Measurements from ENCODE around the gene ZNF749.
A peak's percentile ranks its signal among the peaks of the same experiment; 100 is the strongest.

ZNF749 gene

DNA sequence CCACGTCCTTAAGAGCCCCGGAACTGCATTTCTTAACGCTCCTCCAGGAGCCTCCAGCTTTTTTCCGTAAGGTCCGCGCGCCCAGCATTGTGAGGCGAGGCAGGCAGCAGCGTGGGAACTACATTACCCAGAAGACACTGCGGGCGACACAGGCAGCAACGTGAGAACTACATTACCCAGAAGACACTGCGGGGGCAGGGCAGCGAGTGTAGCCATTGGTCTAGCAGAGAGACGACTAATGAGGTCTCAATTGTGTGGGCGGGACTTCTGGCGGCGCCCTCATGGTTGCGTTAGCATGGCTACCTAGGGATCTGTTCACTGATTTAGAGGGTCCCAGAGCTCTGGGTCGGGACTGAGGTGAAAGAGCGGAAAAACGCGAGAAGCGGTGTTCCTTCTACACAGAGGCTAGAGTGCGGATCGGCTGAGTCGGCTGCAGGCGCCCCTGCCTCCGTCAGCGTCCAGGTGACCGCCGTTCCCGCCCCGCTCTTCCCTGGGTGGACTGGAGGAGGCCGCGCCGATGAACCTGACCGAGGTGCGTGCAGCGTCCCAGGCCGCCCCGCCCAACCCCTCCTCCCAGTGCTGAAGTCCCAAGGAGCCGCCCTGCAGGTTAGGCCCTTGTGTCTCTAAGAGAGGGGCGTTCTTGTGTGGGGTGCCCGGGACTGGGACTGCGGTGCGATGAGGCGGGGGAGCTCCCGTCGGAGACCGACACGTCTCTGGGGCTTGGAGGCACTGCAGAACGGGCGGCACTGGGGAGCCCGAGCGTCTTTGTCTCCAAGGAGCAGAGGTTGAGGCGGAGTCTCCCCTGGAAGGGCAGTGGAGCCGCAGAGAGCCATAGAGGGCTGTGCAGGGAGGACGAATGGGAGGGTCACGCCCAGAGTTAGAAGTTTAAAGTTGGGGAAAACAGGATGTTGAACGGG is at the start of gene ZNF749:
Gene ZNF749, plus strand, starts transcription at position 264 of the 917 bp plus-strand sequence. Its CDS starts 254 bp downstream, at position 518.
- intact Hi-C loops (cut with DNase I), result no loop called here
- DNase-seq, result peak; percentile 97 to 100 (median 98)

DNA sequence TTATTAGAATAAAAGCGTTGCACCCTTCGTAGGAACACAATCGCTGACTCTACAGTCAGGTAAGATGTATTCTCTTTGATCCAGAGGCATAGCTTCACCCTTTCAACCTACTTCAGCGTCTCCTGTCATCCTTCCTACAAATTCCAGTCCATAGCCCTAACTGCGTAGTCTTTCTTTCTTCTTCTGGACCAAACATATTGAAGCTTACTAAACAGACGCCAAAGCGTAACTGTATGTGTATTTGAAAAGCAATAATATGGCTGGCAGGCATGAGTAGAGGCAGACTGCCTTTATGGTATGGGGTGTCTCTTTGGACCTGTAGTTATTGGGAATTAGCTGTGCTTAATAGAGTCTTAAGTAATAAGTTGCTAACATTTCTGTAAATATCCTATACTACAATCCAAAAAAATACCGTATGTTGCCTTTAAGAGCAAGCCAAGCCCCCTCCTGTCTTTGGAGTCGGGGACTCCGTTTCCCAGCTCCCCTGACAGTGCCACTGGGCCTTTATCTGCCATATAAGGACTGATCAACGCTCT is 45.9 kb upstream of the ZNF749 start:
- intact Hi-C loops (cut with DNase I), result no loop called here

DNA sequence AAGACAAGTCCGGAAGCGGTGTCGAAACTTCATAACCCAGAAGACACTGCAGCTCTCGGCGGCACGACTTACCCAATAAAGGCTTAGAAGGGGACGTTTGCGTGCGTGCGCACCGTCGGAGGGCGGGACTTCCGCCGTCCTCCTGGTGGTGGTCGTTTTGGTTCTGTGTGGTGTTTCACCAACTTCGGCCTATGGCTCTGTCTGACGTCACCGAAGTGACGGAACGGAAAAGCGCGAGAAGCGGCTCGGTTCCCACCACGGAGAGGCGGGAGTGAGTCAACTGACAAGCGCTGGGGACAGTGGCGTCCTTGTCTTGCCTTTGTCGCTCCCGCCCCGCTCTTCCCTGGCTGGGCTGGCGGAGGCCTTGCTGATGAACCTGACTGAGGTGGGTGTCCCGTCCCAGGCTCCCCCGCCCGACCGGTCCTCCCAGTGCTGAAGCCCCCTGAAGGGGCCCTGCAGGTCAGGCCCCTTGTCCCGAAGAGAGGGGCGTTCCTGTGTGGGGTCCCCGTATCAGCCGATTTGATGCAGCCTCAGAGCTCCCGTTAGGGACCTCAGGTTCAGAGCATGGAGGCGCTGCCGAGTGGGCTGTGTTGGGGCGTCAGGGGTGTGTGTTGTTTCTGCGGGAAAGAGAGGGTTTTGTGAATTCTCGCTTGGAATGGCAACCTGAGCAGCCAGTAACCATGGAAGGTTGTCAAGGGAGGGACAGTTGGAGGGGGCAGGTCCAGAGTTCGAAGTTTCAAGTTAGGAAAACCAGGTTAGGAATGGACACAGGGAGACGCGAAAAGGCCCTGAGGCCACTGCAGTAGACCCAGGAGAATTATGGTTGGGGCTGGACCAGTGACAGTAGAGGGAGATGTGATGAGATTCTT is 45.2 kb upstream of the ZNF749 start, which contains the start of gene ZNF548:
Gene ZNF548, plus strand, starts transcription at position 125 of the 869 bp plus-strand sequence. Its CDS starts 246 bp downstream, at position 371.
- intact Hi-C loops (cut with DNase I), result loop anchor here (2.0 kb wide), 1 partner anchor 21 kb away; the partner anchor contains the start of gene ZNF17

More for the DNA sequence above, 45.9 kb upstream of the ZNF749 start:
- DNase-seq, result no peak

DNA sequence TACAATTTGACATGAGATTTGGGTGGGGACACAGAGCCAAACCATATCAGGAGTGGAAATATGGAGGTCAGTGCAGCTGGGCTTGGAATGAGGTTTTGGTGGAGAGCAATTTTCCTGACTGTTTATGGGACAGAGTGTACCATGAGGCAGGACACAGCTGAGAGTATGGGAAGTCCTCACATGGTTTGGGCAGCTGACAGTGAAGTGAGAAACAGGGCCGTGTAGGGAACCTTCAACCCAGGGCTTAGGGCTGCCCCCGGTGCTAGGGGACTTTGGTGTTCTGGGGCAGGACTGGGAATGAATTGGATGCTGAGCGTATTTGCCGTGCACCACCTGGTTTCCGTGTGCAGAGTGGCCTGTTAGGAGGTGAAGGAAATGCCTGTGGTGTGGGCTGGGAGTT is 39.4 kb upstream of the ZNF749 start:
- intact Hi-C loops (cut with DNase I), result no loop called here
- peak in 1 of 10 donors; percentile 62 for DNase-seq

More for the DNA sequence above, 45.2 kb upstream of the ZNF749 start, which contains the start of gene ZNF548:
- peak; percentile 94 to 100 (median 98) for DNase-seq

DNA sequence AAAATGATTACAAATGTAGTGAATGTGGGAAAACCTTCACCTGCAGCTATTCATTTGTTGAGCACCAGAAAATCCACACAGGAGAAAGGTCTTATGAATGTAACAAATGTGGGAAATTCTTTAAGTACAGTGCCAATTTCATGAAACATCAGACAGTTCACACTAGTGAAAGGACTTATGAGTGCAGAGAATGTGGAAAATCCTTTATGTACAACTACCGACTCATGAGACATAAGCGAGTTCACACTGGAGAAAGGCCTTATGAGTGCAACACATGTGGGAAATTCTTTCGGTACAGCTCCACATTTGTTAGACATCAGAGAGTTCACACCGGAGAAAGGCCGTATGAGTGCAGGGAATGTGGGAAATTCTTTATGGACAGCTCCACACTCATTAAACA is 36.3 kb upstream of the ZNF749 start:
- DNase-seq, result no peak
- intact Hi-C loops (cut with DNase I), result no loop called here

DNA sequence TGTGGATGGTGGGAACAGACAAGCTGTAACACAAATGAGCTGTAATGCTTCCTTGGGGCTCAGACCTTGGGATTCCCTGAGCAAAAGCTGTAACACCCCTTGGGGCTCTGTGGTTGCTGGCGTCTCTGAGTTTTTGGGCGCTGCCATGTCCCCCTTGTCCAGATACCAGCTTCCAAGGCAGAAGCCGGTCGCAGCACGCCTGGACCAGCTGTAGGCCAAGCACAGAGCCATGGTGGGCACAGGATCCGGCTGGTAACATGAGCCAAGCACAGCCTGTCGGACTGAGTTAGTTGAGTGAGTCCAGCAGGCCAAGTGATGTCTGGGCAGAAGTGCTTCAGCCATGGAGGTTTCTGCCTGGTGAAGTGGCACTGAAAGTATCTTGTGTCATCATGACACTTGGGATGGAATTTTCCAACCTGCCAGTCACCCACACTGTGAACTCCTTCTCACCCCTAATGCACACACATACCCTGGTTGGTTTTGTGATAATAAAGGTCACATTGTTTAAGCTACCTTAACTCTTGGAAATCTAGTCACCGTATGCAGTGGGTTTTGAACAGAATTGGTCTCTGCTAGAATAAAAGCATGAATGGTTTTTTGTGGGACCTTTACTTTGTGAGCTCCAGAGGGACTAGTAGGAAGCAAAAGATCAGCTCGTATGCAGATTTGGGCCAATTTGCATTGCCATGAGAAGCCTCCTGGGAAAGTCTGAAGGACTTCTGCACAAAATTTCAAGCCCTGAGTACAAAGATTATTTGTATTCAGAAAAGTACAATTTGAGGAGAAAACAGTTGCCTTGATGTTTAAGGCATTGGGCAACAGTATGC is 31.2 kb upstream of the ZNF749 start:
- peak in 1 of 10 donors; percentile 55 for DNase-seq
- intact Hi-C loops (cut with DNase I), result no loop called here

DNA sequence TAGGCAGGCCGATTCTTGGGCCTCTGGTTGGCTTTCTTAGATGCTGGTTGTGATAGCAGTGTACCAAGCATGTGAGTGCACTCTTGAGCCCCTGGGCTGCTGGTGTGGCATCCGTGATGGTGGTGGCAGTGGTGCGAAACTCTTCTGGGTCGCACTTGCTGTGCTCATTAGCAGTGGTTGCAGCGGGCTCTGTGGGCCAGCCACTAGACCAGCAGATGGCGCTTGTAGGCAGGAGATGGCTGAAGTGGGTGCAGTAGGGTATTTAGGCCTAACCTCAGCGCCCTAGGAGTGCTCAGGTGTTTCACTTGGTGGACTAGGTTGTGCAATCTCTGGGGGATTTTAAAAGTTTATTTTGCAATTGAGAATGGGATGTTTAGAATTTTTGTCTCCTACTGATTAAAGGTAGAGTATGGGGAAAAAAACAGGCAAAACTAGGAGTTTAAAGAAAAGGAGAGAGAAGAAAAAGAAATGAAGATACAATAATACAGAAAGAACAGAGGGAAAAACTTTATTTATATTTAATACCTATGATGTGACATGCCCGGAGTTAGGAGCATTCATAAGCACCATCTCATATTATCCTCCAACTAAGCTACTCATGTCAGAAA is 28.5 kb upstream of the ZNF749 start:
- DNase-seq, result peak in 8 of 10 donors; percentile 25 to 90 (median 45)
- intact Hi-C loops (cut with DNase I), result no loop called here

DNA sequence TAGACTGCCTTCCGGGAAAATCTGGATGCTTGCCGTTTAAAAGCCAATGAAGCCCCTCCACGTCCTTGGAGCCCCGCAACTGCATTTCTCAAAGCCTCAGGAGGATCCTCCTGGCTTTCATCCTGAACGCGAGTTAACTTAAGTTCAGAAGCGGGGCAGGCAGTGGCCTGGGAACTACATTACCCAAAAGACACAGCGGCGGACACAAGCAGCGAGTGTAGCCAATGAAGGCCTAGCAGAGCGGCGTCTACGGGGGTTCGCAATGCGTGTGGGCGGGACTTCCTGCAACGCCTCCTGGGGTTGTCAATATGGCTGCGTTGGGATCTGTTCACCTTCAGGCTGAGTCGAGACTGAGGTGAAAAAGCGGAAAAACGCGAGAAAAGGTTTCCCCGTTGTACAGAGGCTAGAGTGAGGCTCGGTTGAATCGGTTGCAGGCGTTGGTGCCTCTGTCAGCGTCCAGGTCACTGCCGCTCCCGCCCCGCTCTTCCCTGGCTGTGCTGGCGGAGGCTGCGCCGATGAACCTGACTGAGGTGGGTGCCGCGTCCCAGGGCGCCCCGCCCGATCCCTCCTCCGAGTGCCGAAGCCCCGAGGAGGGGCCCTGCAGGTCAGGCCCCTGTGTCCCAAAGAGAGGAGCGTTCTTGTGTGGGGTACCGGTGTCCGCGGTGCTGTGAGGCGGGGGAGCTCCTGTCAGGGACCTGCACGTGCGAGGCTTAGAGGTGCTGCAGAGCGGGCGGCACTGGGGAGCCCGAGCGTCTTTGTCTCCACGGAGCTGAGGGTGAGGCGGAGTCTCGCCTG is 24.1 kb upstream of the ZNF749 start, which contains the start of gene ZNF17:
Gene ZNF17, plus strand, starts transcription at position 285 of the 795 bp plus-strand sequence. CDS start 2,455 bp downstream, outside the sequence.
- peak; percentile 89 to 99 (median 96) for DNase-seq
- intact Hi-C loops (cut with DNase I), result loop anchor here (2.0 kb wide), 2 partner anchors 20 to 76 kb away; partner anchors contain the start of gene ZNF419

DNA sequence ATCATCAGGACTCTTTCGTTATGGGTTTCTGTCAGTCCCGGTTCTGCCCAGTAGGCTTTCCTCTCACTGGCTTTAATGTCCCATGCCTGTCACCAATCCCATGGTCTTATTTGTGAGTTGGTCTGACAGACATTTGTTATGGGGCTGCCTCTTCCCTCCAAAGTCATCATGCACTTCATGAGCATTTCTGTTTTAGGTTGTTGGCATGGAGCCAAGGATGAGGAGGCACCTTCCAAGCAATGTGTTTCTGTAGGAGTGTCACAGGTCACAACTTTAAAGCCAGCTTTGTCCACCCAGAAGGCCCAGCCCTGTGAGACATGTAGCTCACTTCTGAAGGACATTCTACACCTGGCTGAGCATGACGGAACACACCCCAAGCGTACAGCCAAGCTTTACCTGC is 15.7 kb upstream of the ZNF749 start:
- DNase-seq, result peak in 1 of 10 donors; percentile 43
- intact Hi-C loops (cut with DNase I), result no loop called here

DNA sequence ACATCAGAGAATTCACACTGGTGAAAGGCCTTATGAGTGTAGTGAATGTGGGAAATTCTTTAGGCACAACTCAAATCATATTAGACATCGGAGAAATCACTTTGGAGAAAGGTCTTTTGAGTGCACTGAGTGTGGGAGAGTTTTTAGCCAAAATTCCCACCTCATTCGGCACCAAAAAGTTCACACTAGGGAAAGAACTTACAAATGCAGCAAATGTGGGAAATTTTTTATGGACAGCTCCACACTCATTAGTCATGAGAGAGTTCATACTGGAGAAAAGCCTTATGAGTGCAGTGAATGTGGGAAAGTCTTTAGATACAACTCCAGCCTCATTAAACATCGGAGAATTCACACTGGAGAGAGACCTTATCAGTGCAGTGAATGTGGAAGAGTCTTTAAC is 14.1 kb upstream of the ZNF749 start:
- intact Hi-C loops (cut with DNase I), result no loop called here
- DNase-seq, result no peak

DNA sequence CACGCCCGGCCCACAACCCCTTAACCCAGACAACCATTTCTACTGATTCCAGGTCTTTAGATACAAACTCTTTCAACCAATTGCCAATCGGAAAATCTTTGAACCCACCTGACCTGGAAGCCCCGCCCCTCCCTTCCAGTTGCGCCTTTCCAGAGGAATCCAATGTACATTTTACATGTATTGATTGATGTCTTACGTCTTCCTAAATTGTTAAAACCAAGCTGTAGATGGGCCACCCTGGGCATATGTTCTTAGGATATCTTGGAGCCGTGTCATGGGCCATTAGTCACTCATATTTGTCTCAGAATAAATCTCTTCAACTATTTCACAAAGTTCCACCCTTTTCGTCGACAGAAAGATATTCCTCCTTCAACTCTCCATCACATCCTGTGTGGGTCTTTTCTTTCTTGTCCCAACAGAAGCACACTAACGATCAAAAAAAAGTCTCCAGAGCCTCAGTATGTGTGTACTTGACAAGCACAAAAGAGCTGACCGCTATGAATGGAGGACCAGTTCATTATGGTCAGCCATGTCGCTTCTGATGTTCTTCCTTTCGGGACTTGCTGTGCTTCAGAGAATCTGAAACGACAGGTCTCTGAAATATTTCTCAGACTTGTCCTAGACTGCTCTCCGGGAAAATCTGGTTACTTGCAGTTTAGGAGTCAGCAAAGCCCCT is 601 bp upstream of the ZNF749 start:
- intact Hi-C loops (cut with DNase I), result no loop called here
- DNase-seq, result no peak

DNA sequence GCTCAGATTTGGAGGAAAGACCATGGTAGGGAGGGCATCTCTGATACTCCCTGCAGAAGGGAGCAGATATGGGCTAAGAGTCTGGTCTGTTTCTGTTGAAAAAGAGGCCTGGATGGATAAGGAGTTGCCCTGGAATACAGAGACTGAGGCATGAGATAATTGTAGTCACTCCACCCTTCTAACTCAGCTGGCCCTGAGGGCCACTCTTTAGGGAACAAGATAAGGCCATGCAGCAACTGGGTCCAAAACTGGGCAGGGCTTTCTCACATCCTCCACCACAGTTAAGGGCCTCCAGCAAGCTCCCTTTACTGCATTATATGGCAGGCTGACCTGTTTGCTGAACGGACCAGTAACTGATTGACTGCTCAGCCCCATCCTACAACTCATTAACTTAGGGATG is 1.3 kb downstream of the ZNF749 start:
- no peak for DNase-seq
- intact Hi-C loops (cut with DNase I), result no loop called here

DNA sequence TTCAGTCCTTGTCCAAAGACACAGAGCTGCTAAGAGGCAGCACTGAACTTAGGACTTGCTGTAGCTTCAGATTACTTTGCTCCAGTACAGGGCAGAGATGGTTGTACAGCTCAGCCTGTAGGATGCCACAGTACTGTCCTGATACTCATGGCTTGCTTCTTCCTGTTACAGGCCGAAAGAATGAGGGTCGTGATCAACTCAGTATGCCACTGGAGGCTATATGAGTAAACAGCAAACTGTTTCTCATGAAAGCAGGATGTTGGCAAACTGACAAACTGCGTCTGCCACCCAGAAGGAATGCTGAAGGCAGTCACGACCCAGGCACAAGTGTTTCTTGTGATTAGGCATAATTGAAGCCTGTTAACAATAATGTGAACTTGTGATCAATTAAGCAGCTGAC is 2.8 kb downstream of the ZNF749 start:
- intact Hi-C loops (cut with DNase I), result no loop called here
- DNase-seq, result no peak

DNA sequence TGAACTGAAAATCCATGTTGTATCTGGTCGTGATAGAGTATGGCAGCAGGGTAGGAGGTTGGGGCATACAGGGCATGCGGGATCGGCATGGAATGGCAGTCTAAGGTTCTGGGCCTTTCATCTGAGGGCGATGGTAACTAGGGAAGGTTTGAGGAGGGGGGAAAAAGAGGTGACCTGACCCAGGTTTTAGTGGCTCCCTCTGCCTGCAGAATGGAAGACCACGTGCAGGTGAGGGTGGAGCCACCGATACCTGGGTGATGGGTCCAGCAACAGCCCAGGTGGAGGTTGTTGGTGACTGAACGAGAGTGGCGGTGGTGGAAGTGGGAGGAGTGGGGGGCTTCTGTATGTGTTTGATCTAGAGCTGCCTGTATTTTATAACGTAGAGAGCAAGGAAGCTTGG is 3.8 kb downstream of the ZNF749 start:
- intact Hi-C loops (cut with DNase I), result no loop called here
- DNase-seq, result no peak

DNA sequence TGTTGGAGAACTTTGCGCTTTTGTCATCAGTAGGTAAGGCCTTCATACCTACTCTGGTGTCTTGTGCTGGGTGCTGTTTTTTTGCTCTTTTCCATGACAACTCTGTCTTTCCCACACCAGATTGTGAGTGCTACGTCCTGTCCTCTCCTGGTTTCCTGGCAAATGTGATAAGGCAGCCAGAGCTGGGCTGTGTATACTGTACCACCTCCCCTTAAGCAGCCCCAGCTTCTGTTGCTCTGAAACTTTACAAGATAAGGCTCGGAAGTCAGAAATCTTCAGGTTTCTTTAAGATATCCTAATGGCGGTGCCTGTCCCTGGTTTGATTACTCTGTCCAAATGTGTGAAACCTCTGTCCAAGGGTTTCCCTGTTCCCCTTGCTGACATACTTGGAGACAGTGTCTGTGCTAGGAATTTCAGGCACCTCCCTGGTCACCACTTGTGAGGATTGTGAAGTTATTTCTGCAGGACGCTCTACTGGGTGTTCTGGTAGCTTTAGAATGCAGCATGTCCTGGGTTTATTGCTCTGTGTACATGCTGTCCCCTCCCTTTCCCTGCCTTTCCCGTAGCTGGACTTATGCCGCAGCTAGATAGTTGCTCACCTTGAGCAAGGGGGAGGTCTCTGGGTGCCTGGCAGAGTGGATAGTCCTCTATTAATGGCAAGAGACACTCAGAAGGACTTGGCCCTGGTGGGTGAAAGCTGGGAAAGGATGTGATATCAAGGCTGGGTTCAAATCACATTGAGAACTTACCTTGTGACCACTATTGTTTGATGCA is 7.0 kb downstream of the ZNF749 start:
- no peak for DNase-seq
- intact Hi-C loops (cut with DNase I), result no loop called here

DNA sequence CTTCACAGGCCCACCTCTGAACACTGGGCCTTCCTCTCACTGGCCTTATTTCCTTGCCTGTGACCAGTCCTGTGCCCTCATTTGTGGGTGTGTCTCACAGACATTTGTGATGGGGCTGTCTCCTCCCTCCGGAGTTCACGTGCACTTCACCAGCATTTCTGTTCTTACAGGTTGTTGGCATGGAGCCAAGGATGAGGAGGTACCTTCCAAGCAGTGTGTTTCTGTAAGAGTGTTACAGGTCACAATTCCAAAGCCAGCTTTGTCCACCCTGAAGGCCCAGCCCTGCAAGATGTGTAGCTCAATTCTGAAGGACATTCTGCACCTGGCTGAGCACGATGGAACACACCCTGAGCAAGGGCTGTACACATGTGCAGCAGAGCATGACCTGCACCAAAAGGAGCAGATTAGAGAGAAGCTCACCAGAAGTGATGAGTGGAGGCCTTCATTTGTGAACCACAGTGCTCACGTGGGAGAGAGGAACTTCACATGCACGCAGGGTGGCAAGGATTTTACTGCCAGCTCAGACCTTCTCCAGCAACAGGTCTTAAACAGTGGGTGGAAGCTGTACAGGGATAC is 8.1 kb downstream of the ZNF749 start:
- no peak for DNase-seq
- intact Hi-C loops (cut with DNase I), result no loop called here

DNA sequence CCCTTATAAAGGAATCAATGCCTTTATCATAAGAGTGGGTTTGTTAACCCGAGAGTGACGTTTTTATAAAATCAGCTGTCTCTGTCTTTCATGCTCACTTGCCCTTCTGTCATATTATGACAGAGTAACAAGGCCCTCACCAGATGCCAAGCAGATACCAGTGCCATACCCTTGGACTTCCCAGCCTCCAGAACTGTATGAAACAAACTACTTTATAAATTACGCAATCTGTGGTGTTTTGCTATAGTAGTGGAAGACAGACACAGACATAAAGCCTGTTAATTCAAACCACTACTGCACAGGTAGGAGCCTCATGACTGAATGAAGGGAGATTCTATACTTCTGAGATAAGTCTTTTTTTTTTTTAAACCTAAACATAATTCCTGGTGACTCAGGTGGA is 17.2 kb downstream of the ZNF749 start:
- DNase-seq, result no peak
- intact Hi-C loops (cut with DNase I), result no loop called here

All from posterior cingulate gyrus (tissue), 11 donors.